MM.1S (cell line): ENCODE measurements around the gene MAN1C1.

Experiments
- DNase-seq: peaks from one replicate; pipeline ENCODE4 v3.0.0-alpha.2; 2015
- H2AFZ ChIP-seq: fragments of 300-600 bp; sonication (generic); 2 replicates; pipeline ENCODE4 v1.6.0; 2016; ENCODE audit warnings: antibody characterized with exemption, low read length
- H3F3A ChIP-seq: fragments of 300-600 bp; sonication (generic); 2 replicates; pipeline ENCODE4 v1.6.1; 2016; ENCODE audit warnings: mild to moderate bottlenecking, antibody characterized with exemption, low read length, moderate library complexity, mixed read lengths; ENCODE audit not compliant: insufficient read depth
- H3K27ac ChIP-seq: fragments of 300-600 bp; sonication (generic); 2 replicates; pipeline ENCODE4 v1.5.1; 2016; ENCODE audit warnings: mild to moderate bottlenecking, low read length
- H3K27me3 ChIP-seq: fragments of 300-600 bp; sonication (generic); replicated peaks from 2 replicates; pipeline ENCODE4 v1.6.0; 2016; ENCODE audit warnings: low read length; ENCODE audit not compliant: insufficient read depth
- H3K36me3 ChIP-seq: fragments of 300-600 bp; sonication (generic); replicated peaks from 2 replicates; pipeline ENCODE4 v1.6.1; 2016; ENCODE audit warnings: mild to moderate bottlenecking, low read length, mixed read lengths; ENCODE audit not compliant: insufficient read depth
- H3K4me1 ChIP-seq: fragments of 300-600 bp; sonication (generic); 2 replicates; pipeline ENCODE4 v1.6.1; 2016; ENCODE audit warnings: low read length, mixed read lengths
- H3K4me2 ChIP-seq: fragments of 300-600 bp; sonication (generic); 2 replicates; pipeline ENCODE4 v1.6.0; 2016; ENCODE audit warnings: low read depth, low read length
- H3K4me3 ChIP-seq: fragments of 300-600 bp; sonication (generic); 2 replicates; pipeline ENCODE4 v1.5.1; 2016; ENCODE audit warnings: low read length, mixed read lengths
- H3K79me2 ChIP-seq: fragments of 300-600 bp; sonication (generic); 2 replicates; pipeline ENCODE4 v1.6.1; 2016; ENCODE audit warnings: mixed run types, low read length, mixed read lengths
- H3K9ac ChIP-seq: fragments of 300-600 bp; sonication (generic); 2 replicates; pipeline ENCODE4 v1.6.1; 2016; ENCODE audit warnings: low read length, mixed read lengths
- H3K9me2 ChIP-seq: fragments of 300-600 bp; sonication (generic); replicated peaks from 2 replicates; pipeline ENCODE4 v1.6.1; 2016; ENCODE audit warnings: mild to moderate bottlenecking, low read length, mixed read lengths; ENCODE audit not compliant: insufficient read depth
- H3K9me3 ChIP-seq: fragments of 300-600 bp; sonication (generic); replicated peaks from 2 replicates; pipeline ENCODE4 v1.6.1; 2016; ENCODE audit warnings: mild to moderate bottlenecking, low read length, mixed read lengths; ENCODE audit not compliant: insufficient read depth
- H4K20me1 ChIP-seq: fragments of 300-600 bp; sonication (generic); 2 replicates; pipeline ENCODE4 v1.6.1; 2016; ENCODE audit warnings: mild to moderate bottlenecking, low read length, moderate library complexity, mixed read lengths; ENCODE audit not compliant: insufficient read depth
- CTCF ChIP-seq: fragments of 300-600 bp; sonication (generic); IDR thresholded peaks from 2 replicates; pipeline ENCODE4 v1.5.1; 2016; ENCODE audit warnings: antibody characterized with exemption, low read length, mixed read lengths
- EZH2 ChIP-seq: fragments of 300-600 bp; sonication (generic); optimal IDR thresholded peaks from 2 replicates; pipeline ENCODE3; 2017; ENCODE audit warnings: low read depth, mild to moderate bottlenecking, antibody characterized with exemption, low read length, mixed read lengths
- EZH2phosphoT487 ChIP-seq: fragments of 300-600 bp; sonication (generic); IDR thresholded peaks from 2 replicates; pipeline ENCODE4 v1.6.1; 2018; ENCODE audit warnings: antibody characterized with exemption, low read length

Gene MAN1C1

DNA sequence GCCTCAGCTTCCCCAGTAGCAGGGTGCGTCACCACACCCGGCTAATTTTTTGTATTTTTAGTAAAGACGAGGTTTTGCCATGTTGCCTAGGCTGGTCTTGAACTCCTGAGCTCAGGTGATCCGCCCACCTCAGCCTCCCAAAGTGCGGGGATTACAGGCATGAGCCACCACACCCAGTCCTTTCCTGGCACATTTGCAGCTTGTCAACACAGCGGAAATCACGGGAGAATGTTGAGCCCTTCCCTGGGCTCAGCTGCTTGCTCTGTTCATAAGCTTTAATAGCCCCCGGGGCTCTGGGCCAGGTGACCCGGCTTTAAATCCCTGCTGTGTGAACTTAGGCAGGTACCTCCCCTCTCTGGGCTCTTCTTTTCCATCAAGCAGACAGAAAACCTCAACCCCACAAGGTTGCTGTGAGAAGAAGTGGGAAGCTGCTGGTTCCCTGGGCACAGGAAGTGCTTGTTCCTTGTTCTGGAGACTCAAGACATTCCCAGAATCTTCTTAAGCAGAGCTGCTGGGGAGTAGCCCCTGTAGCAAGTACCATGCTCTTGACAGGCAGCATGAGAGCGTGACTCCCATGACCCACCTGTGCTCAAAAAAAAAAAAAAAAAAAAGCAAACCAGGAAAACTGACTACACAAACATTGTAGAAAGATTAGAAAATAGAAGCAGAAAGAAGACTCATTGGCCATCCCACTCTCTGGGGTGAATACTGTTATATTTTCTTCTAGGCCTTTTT, 168.9 kb downstream of the MAN1C1 start:
- Histone ChIP-seq H3K4me3 (no peak overlapping the region), H3K36me3 (no peaks in the 10 kb centered on the region), H2AFZ (no peak overlapping the region), H3K27ac (no peak overlapping the region), H3K9ac (no peak overlapping the region), H3F3A (no peaks in the 10 kb centered on the region), H3K27me3 (no peaks in the 10 kb centered on the region), H3K79me2 (no peaks in the 10 kb centered on the region), H4K20me1 (no peaks in the 10 kb centered on the region), H3K9me2 (no peaks in the 10 kb centered on the region), H3K4me1 (0 out of 2 replicates have a peak, but pooled peaks cover 6% of the 10 kb centered on the region), H3K9me3 (no peaks in the 10 kb centered on the region), H3K4me2 (no peak overlapping the region)
- no peak for TF ChIP-seq EZH2phosphoT487
- no peak for TF ChIP-seq EZH2
- no peak for TF ChIP-seq CTCF
- no peak for DNase-seq

GRCh38 chr1:25786887-25787759, 170.5 kb downstream of the MAN1C1 start:
- Histone ChIP-seq H3K27me3 (no peaks in the 10 kb centered on the region), H3K36me3 (no peaks in the 10 kb centered on the region), H4K20me1 (no peaks in the 10 kb centered on the region), H3K4me1 (0 out of 2 replicates have a peak, but pooled peaks cover 6% of the 10 kb centered on the region), H3K9me3 (no peaks in the 10 kb centered on the region), H2AFZ (no peak overlapping the region), H3K4me2 (no peak overlapping the region), H3K27ac (no peak overlapping the region), H3K9ac (no peak overlapping the region), H3K9me2 (no peaks in the 10 kb centered on the region), H3F3A (no peaks in the 10 kb centered on the region), H3K79me2 (no peaks in the 10 kb centered on the region), H3K4me3 (no peak overlapping the region)
- no peak for DNase-seq
- TF ChIP-seq CTCF = no peak
- no peak for TF ChIP-seq EZH2phosphoT487
- no peak for TF ChIP-seq EZH2

DNA sequence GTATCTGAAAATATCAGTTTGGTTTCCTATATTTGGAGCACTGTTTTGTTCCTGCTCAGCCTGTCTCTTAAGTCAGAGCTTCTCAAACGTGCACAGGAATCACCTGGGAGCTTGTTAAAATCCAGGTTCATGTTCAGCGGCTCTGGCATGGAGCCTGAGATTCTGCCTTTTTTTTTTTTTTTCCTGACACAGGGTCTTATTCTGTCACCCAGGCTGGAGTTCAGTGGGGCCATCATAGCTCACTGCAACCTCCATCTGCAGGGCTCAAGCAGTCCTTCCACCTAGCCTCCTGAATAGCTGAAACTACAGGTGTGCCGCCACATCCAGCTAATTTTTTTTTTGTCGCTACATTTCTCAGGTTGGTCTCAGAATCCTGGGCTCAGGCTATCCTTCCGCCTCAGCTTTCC, 171.2 kb downstream of the MAN1C1 start:
- TF ChIP-seq EZH2 (no peak), CTCF (no peak), EZH2phosphoT487 (no peak)
- H3K4me2 ChIP-seq = no peak overlapping the region
- H3K9ac ChIP-seq = no peak overlapping the region
- H3K4me1 ChIP-seq = 0 out of 2 replicates have a peak, but pooled peaks cover 6% of the 10 kb centered on the region
- no peaks in the 10 kb centered on the region for H3F3A ChIP-seq
- no peaks in the 10 kb centered on the region for H3K9me3 ChIP-seq
- H3K36me3 ChIP-seq = no peaks in the 10 kb centered on the region
- no peak overlapping the region for H3K4me3 ChIP-seq
- H3K27me3 ChIP-seq = no peaks in the 10 kb centered on the region
- no peaks in the 10 kb centered on the region for H3K9me2 ChIP-seq
- no peaks in the 10 kb centered on the region for H4K20me1 ChIP-seq
- no peak overlapping the region for H2AFZ ChIP-seq
- no peaks in the 10 kb centered on the region for H3K79me2 ChIP-seq
- no peak overlapping the region for H3K27ac ChIP-seq
- no peak for DNase-seq
